Measurements from ENCODE around the gene PTPRM.

- TF ChIP-seq CTCF (IDR thresholded peaks at IDR 0.05) (no peak), EZH2phosphoT487 (IDR thresholded peaks at IDR 0.05) (no peak), EZH2 (IDR thresholded peaks at IDR 0.05) (no peak)
Measured at GRCh38 chr18:8403713-8404112, 836.6 kb downstream of the PTPRM start.

Measured in neural progenitor cell (in vitro differentiated cells).